Suprapubic skin (tissue), 4 donors: Measurements from ENCODE around the gene FCGR3A. TPM values are rescaled to one million over a fixed set of nuclear protein-coding genes. Genes with fewer than 3 reads are reported as not detected.
A peak's percentile ranks its signal among the peaks of the same experiment; 100 is the strongest.
"Not testable (repeated sequence)": the region's sequence is repeated elsewhere in the genome, so short reads cannot be mapped to it uniquely, and the experiment has no call there.

Experiments used
- DNase-seq, 2 donors: peaks; one replicate each; pipeline ENCODE4 v3.0.0-alpha.2; 2019; ENCODE audit warnings: low spot score in 2 of 2
- H3K27ac ChIP-seq: fragments of 200-600 bp; sonication (generic); one replicate; pipeline ENCODE4 v1.5.1; 2019
- H3K27me3 ChIP-seq: fragments of 200-600 bp; sonication (generic); one replicate; pipeline ENCODE4 v1.5.1; 2019
- H3K36me3 ChIP-seq: fragments of 200-600 bp; sonication (generic); one replicate; pipeline ENCODE4 v1.5.1; 2019
- H3K4me1 ChIP-seq: fragments of 200-600 bp; sonication (generic); one replicate; pipeline ENCODE4 v1.5.1; 2019
- H3K4me3 ChIP-seq: fragments of 200-600 bp; sonication (generic); one replicate; pipeline ENCODE4 v1.5.1; 2019; ENCODE audit warnings: mild to moderate bottlenecking
- H3K9me3 ChIP-seq: fragments of 200-600 bp; sonication (generic); one replicate; pipeline ENCODE4 v1.5.1; 2019
- WGBS: methylation state at CpG from one replicate; pipeline ENCODE4 v1.1.5; 2018; 5-methylcytosine and 5-hydroxymethylcytosine counted together
- total RNA-seq, 4 donors: library from RNA; depleted of rRNA; stranded (reverse); fragments of >200 nt; gene quantifications; one replicate each; pipeline ENCODE4 v1.1.0, GENCODE V29; 2016

Gene FCGR3A
- total RNA-seq, 4 donors from 2014 or later, result 0.98 to 5.3 (median 1.4) TPM

DNA sequence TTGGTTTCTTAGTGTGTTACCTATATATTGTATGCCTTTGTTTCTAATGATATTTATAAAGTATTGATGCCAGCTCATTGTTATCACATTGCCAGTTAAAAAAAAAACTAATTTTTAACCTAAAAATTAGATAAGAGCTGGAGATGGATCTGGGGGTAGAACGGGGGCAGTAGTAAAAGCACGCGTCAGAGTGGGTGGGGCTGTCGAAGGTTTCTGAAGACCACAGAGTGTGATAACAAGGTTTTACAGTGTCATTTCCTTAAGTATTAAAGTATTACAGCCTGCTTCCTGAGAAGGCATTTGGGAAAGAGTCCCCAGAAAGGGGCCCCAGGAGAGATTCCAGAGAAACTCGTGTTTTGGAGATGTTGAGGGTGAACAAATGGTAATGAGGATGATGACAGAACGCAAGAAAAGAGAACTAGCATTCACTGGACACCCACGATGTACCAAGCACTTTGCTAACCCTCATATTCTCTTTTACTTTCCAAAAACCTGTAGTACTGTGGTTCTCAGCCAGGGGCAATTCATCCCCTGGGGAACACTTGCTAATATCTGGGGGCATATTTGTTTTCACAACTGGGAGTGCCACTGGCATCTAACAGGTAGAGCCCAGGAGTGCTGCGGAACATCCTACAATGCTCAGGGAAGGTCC is 30.4 kb upstream of the FCGR3A start:
- H3K9me3 ChIP-seq, H3K4me3 ChIP-seq, DNase-seq, H3K27ac ChIP-seq, H3K27me3 ChIP-seq, H3K36me3 ChIP-seq, H3K4me1 ChIP-seq: not testable (repeated sequence)
- 60% methylated on average over 1 of the region's 8 CpGs for WGBS

DNA sequence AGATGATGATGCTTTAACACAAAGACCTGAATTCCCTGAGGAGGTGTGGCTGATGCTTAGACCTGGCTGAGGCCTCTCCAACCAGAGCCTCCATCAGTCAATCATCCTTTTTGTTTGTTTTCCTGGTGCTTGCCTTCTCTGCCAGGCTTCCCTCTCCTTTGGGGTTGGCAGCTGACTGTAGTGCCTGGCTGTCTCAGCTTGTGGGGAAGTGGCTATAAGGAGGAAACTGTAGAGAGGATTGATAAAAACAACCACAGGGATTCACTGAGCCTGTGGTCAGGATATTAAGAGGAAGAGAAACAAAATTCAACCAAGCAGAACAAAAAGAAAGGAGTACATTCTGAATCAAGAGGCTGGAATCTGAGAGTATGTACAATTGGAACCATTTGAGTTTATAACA is 27.1 kb upstream of the FCGR3A start:
- H3K4me1 ChIP-seq, H3K36me3 ChIP-seq, H3K27me3 ChIP-seq, H3K27ac ChIP-seq, DNase-seq, H3K9me3 ChIP-seq, H3K4me3 ChIP-seq: not testable (repeated sequence)

GRCh38 chr1:161571703-161572102 is 22.1 kb upstream of the FCGR3A start:
- H3K4me1 ChIP-seq, H3K36me3 ChIP-seq, H3K27me3 ChIP-seq, H3K4me3 ChIP-seq, DNase-seq, H3K9me3 ChIP-seq, H3K27ac ChIP-seq: not testable (repeated sequence)
- no CpG with 5 or more reads among the region's 8 CpGs for WGBS

- DNase-seq, H3K36me3 ChIP-seq, H3K27ac ChIP-seq, H3K9me3 ChIP-seq, H3K4me3 ChIP-seq, H3K4me1 ChIP-seq, H3K27me3 ChIP-seq: not testable (repeated sequence)
- 100% methylated on average over 1 of the region's 3 CpGs for WGBS
These were observed 17.0 kb upstream of the FCGR3A start for GRCh38 chr1:161566602-161566960.

GRCh38 chr1:161563522-161563921 is 13.9 kb upstream of the FCGR3A start:
- not testable (repeated sequence) for H3K4me1 ChIP-seq, H3K27me3 ChIP-seq, DNase-seq, H3K36me3 ChIP-seq, H3K4me3 ChIP-seq, H3K9me3 ChIP-seq, H3K27ac ChIP-seq
- WGBS, result 75% methylated on average over 1 of the region's 1 CpG

DNA sequence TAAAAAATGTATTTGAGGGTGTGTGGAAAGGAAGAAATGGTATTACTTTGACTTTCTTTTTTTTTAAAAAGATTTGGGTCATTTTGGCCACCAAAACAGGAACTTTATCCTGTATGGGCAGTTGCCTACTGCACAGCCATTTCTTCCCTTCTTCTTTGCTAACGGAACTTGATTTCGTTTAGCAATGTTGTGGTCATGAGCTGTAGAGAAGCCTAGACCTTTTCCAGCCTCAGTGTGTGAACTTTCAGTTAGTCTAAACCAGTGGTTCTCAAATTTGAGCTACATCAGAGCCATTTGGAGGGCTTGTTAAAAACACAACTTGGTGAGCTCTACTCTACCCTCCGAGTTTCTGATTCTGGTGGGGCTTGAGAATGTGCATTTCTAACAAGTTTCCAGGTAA is 12.8 kb upstream of the FCGR3A start:
- 100% methylated on average over 1 of the region's 3 CpGs for WGBS
- H3K4me3 ChIP-seq, H3K27me3 ChIP-seq, H3K27ac ChIP-seq, H3K36me3 ChIP-seq, DNase-seq, H3K4me1 ChIP-seq, H3K9me3 ChIP-seq: not testable (repeated sequence)

DNA sequence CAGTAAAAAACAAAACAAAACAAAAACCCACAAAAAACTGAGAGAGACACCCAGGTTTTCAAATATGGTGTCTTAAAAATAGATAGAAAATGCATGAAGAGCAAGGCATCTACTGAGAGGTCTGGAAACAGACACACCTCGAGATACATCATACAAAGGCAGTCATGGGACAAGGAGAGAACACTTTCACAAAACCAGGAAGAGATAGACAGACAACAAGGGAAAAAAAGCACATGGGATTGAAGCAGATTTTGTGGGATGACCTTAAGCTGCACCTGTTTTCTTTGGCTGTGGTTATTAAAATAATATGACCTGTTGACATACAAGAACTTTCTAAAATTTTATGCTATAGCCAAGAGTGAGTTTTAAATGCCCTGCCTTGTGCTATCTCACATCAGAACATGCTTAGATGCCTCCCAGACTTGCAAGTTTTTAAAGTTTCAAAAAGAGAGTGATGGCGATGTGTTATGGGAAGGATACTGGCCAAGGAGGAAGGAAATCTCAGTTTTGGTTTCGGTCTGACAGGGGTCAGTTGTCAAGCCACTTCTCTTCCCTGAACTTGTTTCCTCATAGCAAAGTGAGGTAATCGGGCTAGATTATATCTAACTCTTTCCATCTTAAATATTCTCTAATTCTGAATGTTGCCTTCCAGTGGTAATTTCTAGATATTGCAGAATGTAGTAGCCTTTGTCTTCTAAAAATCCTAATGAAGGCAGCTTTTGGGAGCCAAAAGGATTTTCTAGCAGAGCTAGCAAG is 11.5 kb upstream of the FCGR3A start:
- H3K27ac ChIP-seq, DNase-seq, H3K27me3 ChIP-seq, H3K9me3 ChIP-seq, H3K4me1 ChIP-seq, H3K4me3 ChIP-seq, H3K36me3 ChIP-seq: not testable (repeated sequence)
- WGBS, result 30% methylated on average over 4 of the region's 4 CpGs

DNA sequence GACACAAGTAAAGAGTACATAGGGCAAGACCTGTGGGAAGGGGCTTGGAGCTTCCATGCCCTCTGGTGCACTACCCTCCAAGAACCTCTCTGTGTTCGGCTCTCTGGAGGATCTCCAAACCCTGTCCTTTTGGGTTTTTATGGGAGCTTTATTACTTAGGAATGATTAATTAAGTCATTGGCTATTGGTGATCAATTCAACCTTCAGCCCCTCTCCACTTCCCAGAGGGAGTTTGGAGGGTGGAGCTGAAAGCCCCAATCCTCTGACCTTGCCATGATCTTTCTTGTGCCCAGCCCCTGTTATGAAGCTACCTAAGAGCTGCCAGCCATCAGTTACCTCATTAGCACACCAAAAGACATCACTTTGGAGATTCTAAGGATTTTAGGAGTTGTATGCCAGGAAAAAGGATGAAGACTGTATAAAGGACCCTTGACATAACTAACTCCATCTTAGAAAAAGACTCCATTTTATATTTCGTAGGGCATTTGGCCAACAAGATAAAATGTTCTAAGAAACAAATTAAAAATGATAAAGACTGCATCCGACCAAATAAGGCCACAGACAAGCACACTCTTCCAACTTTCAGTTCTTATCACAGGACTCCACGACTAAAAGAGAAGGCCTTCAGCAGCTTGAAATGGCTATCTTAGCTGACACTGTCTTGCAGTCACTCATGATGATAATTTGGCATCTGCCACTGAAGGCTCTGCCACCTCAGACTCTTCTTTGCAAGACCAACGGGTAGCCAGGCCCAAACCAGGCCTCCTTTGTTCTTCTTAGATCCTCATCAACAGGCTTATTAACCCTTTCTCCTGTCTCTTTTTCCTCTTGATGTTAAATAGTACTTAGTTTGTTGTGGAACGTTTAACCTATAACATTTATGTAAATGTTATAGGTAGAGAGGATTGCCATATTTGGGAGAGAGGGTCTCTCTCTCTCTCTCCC is 8.2 kb upstream of the FCGR3A start:
- not testable (repeated sequence) for H3K27me3 ChIP-seq, H3K36me3 ChIP-seq, DNase-seq, H3K9me3 ChIP-seq, H3K27ac ChIP-seq, H3K4me1 ChIP-seq, H3K4me3 ChIP-seq
- 66% methylated on average over 5 of the region's 6 CpGs for WGBS

GRCh38 chr1:161556990-161557389 is 7.4 kb upstream of the FCGR3A start:
- DNase-seq, H3K36me3 ChIP-seq, H3K4me3 ChIP-seq, H3K4me1 ChIP-seq, H3K27me3 ChIP-seq, H3K27ac ChIP-seq, H3K9me3 ChIP-seq: not testable (repeated sequence)
- no CpG with 5 or more reads among the region's 2 CpGs for WGBS

DNA sequence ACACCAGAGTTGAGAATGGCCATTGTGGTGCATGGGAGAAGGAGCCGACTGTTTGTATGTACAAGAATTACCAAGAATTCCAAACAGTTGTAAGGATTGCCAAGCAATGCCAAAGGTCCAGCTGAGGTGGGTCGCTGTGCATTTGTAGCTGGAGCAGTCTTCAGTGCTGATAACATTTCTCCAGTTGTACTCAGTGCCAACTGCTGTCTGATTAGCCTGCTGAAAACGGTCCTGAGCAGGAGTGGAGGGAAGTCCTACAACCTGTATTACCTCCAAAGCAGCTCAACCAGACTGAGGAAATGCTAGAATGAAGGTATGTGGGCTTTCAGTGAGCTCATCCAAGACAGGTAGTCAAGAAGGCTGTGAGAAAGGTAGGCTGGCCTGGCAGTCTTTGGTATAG is 6.5 kb upstream of the FCGR3A start:
- not testable (repeated sequence) for DNase-seq, H3K9me3 ChIP-seq, H3K4me3 ChIP-seq, H3K36me3 ChIP-seq, H3K27ac ChIP-seq, H3K27me3 ChIP-seq, H3K4me1 ChIP-seq
- WGBS, result 87% methylated on average over 3 of the region's 3 CpGs

- H3K27me3 ChIP-seq, H3K4me3 ChIP-seq, DNase-seq, H3K36me3 ChIP-seq, H3K4me1 ChIP-seq, H3K9me3 ChIP-seq: not testable (repeated sequence)
- peak overlapping the region; percentile 14 for H3K27ac ChIP-seq
- WGBS, result 46% methylated on average over 1 of the region's 1 CpG
These were observed 5.3 kb upstream of the FCGR3A start for GRCh38 chr1:161554815-161555417.

- H3K9me3 ChIP-seq, H3K4me3 ChIP-seq, H3K36me3 ChIP-seq, H3K27me3 ChIP-seq, DNase-seq, H3K4me1 ChIP-seq: not testable (repeated sequence)
- WGBS, result 93% methylated on average over 3 of the region's 3 CpGs
- H3K27ac ChIP-seq, result peak overlapping the region; percentile 14
These were observed 4.7 kb upstream of the FCGR3A start for GRCh38 chr1:161554340-161554739.

GRCh38 chr1:161553631-161554030 is 4.0 kb upstream of the FCGR3A start:
- not testable (repeated sequence) for H3K36me3 ChIP-seq, H3K4me3 ChIP-seq, H3K9me3 ChIP-seq, H3K27me3 ChIP-seq, H3K27ac ChIP-seq, DNase-seq, H3K4me1 ChIP-seq
- 66% methylated on average over 2 of the region's 2 CpGs for WGBS

- H3K27ac ChIP-seq, H3K4me1 ChIP-seq, H3K4me3 ChIP-seq, H3K36me3 ChIP-seq, H3K9me3 ChIP-seq, DNase-seq, H3K27me3 ChIP-seq: not testable (repeated sequence)
- WGBS, result 90% methylated on average over 5 of the region's 5 CpGs
These were observed 1.3 kb upstream of the FCGR3A start for GRCh38 chr1:161550942-161551341.
